ENCODE results near the gene SORBS2.
A peak's percentile ranks its signal among the peaks of the same experiment; 100 is the strongest.
"Not testable (repeated sequence)": the region's sequence is repeated elsewhere in the genome, so short reads cannot be mapped to it uniquely, and the experiment has no call there.

Gene SORBS2, protein sequence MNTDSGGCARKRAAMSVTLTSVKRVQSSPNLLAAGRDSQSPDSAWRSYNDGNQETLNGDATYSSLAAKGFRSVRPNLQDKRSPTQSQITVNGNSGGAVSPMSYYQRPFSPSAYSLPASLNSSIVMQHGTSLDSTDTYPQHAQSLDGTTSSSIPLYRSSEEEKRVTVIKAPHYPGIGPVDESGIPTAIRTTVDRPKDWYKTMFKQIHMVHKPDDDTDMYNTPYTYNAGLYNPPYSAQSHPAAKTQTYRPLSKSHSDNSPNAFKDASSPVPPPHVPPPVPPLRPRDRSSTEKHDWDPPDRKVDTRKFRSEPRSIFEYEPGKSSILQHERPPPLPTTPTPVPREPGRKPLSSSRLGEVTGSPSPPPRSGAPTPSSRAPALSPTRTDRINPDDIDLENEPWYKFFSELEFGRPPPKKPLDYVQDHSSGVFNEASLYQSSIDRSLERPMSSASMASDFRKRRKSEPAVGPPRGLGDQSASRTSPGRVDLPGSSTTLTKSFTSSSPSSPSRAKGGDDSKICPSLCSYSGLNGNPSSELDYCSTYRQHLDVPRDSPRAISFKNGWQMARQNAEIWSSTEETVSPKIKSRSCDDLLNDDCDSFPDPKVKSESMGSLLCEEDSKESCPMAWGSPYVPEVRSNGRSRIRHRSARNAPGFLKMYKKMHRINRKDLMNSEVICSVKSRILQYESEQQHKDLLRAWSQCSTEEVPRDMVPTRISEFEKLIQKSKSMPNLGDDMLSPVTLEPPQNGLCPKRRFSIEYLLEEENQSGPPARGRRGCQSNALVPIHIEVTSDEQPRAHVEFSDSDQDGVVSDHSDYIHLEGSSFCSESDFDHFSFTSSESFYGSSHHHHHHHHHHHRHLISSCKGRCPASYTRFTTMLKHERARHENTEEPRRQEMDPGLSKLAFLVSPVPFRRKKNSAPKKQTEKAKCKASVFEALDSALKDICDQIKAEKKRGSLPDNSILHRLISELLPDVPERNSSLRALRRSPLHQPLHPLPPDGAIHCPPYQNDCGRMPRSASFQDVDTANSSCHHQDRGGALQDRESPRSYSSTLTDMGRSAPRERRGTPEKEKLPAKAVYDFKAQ (N-terminal part only)

GRCh38 chr4:185811509-185812364, at the start of gene SORBS2:
Gene SORBS2, minus strand, starts transcription at chr4:185812194. Its CDS starts 121,623 bp downstream, at chr4:185690571.
- peak; percentile 4 for DNase-seq

DNA sequence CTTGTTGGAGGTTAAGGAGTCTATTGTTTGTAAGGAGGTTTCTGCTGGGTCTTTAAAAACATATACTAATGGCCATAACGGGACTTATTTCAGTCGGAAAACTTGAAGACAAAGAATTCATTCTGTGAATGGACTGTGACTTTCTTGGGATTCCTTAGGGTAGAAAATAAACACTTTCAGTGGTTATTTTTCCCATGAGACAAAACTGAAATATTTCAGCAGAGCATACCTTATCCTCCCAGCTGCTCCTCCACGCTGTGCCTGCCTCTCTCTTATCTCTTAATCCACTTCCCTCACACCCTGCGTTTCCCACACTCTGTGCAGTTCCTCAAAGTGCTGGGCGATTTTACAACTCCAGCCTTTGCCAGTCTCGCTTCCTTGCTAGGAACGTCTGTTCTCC, 47.1 kb upstream of the SORBS2 start:
- DNase-seq: no peak

DNA sequence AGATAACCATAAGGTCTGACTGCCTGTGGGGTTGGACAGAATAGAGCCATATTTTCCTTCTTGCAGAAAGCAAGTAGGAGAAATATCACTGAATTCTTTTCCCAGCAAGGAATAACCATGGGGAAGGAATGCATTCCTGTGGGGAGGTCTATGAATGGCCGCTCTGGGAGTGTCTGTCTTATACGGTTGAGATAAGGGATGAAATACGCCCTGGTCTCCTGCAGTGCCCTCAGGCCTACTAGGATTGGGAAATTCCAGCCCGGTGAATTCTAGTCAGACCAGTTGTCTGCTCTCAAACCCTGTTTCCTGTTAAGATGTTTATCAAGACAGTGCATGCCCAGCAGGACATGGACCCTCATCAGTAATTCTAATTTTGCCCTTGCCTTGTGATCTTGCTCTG, 45.6 kb upstream of the SORBS2 start:
- not testable (repeated sequence) for DNase-seq

DNA sequence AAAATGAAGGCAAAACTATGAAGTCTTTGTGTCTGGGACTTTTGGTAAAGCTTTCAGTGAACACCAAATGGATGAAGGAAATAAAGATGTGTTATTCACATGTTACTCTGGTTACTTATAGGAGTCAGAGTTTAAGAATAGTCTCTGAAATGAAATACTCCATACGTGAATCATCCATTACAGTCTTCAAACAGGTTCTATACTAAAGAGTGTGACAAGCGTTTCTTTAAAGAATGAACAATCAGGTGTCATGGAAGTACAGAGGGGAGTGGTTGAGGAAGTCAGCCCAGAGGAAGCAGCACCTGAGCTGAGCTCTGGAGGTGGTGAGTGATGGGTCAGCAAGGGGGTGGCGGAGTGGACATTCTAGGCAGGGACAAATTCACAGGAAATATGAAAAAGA, 41.8 kb upstream of the SORBS2 start:
- no peak for DNase-seq

GRCh38 chr4:185852961-185853360, 41.0 kb upstream of the SORBS2 start:
- DNase-seq: no peak

- DNase-seq: no peak
Measured at GRCh38 chr4:185849664-185850550, 37.9 kb upstream of the SORBS2 start.

DNA sequence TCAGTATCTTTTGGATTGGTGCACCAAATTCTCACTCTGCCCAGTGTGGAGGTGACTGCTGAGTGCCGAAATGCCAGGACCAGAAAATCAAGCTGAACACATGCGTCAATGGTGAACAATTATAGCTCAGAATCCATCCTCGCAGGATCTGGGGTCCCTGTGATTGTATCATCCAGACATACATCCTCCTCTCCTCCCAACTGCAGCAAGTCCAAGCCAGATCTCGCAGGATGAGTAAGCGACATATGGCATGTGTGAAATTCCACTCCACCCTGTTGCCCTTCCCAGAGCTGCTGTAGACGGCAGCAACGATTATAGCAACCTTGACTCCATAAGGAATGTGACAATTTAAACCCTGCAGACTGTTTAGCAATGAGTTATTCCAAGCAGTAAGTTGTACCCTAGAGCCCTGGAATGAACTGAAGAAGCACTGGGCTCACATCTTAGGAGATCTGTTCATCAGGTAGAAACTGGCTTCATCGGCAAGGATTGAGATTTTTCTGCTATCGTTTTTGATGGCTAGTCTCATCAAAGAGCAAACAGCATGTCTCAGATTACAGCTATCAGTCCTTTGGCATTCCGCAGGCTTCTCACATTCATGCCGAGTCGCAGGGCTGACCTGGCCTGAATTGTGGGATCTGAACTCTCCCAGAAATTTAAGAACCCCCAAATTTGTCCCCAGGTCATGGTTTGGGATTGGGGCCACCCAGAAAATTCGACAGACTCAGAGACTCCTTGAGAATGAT, 35.5 kb upstream of the SORBS2 start:
- DNase-seq: peak; percentile 93

DNA sequence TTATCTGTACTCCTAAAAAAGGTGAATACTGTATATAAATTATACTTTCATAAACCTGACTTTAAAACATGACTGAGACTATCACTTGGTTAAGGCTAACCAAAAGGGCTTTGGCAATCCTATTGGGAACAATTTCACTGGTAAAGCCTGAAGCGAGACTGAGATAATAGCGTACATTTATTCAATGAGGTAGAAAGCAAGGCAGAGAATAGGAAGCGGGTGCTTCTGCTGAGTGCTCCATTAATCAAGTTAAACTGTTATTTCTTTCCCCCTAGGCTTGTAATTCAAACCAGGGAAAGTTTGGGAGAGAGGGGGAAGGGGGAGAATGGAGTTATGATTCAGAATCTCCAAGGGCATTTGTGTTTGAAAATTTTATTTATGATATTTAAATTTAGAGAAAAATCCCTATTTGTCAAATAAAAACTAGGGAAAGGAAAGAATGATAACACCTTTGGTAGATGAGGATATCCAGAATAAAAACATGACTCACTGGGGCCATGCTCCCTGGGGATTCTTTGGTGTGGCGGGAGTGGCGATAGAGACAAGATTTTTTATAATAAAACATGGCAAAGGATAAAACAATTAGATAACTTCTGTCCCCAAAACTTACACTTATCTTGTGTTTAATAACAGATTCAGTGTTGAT, 34.6 kb upstream of the SORBS2 start:
- peak; percentile 27 for DNase-seq

GRCh38 chr4:185845966-185846365, 34.0 kb upstream of the SORBS2 start:
- DNase-seq: no peak

DNA sequence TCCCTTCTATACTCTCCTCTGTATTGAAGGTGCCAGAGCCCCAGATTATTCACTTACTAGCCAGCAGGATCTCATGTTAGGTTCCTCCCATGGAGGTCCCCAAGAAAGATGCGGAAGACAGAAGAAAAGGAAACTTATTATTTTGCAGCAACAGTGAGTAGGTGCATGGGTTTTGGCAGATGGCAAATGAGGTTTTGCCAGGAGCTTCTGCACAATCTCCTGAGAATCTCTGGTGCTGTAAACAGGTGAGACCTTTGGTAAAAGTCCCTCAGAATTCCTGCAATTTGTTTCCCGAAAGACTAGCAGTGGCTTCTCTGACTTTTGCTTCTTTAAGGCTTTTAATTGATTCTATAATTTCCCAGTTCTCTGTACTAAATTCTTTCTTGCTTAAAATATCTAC, 29.5 kb upstream of the SORBS2 start:
- DNase-seq: no peak

GRCh38 chr4:185840953-185841352, 29.0 kb upstream of the SORBS2 start:
- DNase-seq: no peak

- DNase-seq: no peak
Measured at GRCh38 chr4:185840201-185840600, 28.2 kb upstream of the SORBS2 start.

DNA sequence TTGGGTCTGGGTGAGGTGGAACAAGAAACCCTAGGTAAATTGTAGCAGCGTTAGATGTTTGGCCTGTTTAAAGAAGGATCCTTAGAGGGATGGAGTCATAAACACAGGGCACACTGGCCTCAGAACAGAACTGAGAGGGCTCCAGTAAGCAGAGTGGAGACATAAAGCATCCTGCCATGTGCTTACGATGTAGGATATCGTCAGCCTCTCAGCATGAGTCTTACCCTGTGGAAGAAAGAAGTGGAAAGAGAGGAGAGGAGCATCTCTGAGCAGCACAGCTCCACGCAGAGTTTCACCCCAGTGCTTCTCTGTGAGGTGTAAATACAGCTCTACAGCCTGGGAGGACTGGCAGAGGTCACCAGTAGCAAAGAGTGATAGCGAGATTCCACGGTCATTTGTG, 27.8 kb upstream of the SORBS2 start:
- DNase-seq: no peak

DNA sequence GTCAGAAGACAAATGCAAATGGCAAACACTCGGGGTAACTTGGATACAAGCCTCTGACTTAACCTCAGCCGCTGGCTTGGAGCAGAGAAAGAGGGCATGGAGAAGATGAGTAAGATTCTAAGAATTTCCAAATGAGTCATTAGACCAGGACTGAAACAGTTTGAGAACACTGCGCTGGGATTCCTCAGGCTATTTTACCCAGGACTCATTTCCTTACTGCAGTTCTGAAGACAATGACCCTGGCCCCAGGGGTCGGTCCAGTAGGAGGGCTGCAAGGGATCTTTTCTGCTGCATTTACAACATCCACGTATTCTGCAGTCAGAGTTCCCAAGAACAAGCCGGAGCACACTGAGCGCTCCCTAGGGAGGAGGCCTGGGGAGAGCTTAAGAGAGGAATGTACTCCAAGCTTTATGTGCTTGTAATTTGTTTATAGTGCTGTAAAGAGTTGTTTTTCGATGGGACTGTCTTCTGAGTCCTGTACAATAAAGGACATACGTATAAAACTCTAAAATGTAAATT, 27.3 kb upstream of the SORBS2 start:
- DNase-seq: peak; percentile 96

- no peak for DNase-seq
Measured at GRCh38 chr4:185838514-185839193, 26.7 kb upstream of the SORBS2 start.

GRCh38 chr4:185838104-185838452, 26.1 kb upstream of the SORBS2 start:
- DNase-seq: no peak

- no peak for DNase-seq
Measured at GRCh38 chr4:185837415-185838103, 25.6 kb upstream of the SORBS2 start.

DNA sequence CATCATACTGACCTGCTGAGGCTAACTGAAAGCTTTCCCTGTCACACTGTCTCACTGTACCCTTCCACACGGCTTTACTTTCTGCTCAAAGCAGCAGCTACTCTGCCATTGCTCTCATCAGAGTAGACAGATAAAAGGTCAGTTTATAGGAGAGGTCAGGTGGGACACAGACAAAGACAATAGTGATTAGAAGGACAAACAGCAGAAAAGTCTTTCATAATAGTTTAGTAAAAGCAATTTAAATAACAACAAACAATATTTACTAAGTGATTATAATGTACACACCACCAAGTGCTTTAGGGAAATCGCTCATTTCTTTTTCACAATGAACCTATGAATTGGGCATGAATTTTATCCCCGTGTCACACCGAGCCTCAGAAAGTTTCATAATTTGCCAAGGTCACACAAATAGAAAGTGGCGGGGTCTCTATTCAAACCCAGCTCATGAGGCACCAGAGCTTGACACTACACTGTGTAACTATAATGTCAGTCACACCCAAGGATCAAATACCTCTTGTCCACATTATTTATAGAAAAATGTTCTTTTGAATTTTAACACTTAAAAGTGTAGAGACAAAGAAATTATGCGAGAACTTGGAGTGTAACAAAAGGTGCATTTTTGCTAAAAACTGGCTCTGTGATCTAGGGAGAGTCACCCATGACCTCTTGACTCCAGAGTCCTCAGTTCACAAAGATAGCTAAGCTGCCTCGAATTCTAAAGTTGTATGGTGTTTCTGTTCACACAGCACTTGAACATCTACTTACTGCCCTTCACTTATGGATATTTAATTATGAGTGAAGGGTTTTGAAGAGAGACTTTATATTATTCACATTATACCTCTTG, 24.5 kb upstream of the SORBS2 start:
- DNase-seq: no peak
